HUES6 (cell line): ENCODE results near the gene CILP2.
A peak's percentile ranks its signal among the peaks of the same experiment; 100 is the strongest.

Experiments used
- H3K27ac ChIP-seq: 2 replicates; pipeline ENCODE4 v1.7.0; 2013; ENCODE audit warnings: low read depth, mild to moderate bottlenecking, low read length, inconsistent platforms
- H3K27me3 ChIP-seq: 2 replicates; pipeline ENCODE4 v1.6.1; 2013; ENCODE audit warnings: low read length; ENCODE audit not compliant: control insufficient read depth, insufficient read depth
- H3K36me3 ChIP-seq: 2 replicates; pipeline ENCODE4 v1.6.1; 2013; ENCODE audit warnings: low read length; ENCODE audit not compliant: control insufficient read depth, insufficient read depth
- H3K4me1 ChIP-seq: 2 replicates; pipeline ENCODE4 v1.6.1; 2013; ENCODE audit warnings: low read length; ENCODE audit not compliant: control insufficient read depth, insufficient read depth
- H3K4me3 ChIP-seq: 2 replicates; pipeline ENCODE4 v1.5.1; 2013; ENCODE audit warnings: low read depth, low read length
- H3K9ac ChIP-seq: one replicate; pipeline ENCODE4 v1.6.1; 2013; ENCODE audit warnings: mild to moderate bottlenecking, low read length
- H3K9me3 ChIP-seq: 2 replicates; pipeline ENCODE4 v1.6.1; 2013; ENCODE audit warnings: low read depth, low read length; ENCODE audit not compliant: control insufficient read depth, insufficient read depth

Gene CILP2

GRCh38 chr19:19532806-19533701 is 5.0 kb upstream of the CILP2 start:
- H3K4me1 ChIP-seq: peaks cover 7% of the 10 kb centered on the region; the same call in 1 of the 2 replicates
- no peak overlapping the region for H3K4me3 ChIP-seq
- peaks cover 13% of the 10 kb centered on the region for H3K27me3 ChIP-seq
- H3K36me3 ChIP-seq: peaks cover 4% of the 10 kb centered on the region
- H3K27ac ChIP-seq: no peak overlapping the region
- H3K9ac ChIP-seq: no peak overlapping the region
- no peaks in the 10 kb centered on the region for H3K9me3 ChIP-seq

GRCh38 chr19:19533841-19534240 is 4.2 kb upstream of the CILP2 start:
- no peak overlapping the region for H3K27ac ChIP-seq
- H3K4me1 ChIP-seq: peaks cover 7% of the 10 kb centered on the region; the same call in 1 of the 2 replicates

GRCh38 chr19:19534556-19535265 is 3.4 kb upstream of the CILP2 start:
- H3K4me3 ChIP-seq: no peak overlapping the region
- no peak overlapping the region for H3K9ac ChIP-seq
- no peak overlapping the region for H3K27ac ChIP-seq
- H3K4me1 ChIP-seq: peaks cover 10% of the 10 kb centered on the region; the same call in 1 of the 2 replicates
- peaks cover 30% of the 10 kb centered on the region for H3K27me3 ChIP-seq
- H3K36me3 ChIP-seq: no peaks in the 10 kb centered on the region; the same call in 1 of the 2 replicates
- no peaks in the 10 kb centered on the region for H3K9me3 ChIP-seq

More at GRCh38 chr19:19533841-19534240, 4.2 kb upstream of the CILP2 start:
- Histone ChIP-seq H3K36me3 (no peaks in the 10 kb centered on the region; the same call in none of the 2 replicates), H3K9ac (no peak overlapping the region), H3K27me3 (peaks cover 21% of the 10 kb centered on the region), H3K9me3 (no peaks in the 10 kb centered on the region), H3K4me3 (no peak overlapping the region)

DNA sequence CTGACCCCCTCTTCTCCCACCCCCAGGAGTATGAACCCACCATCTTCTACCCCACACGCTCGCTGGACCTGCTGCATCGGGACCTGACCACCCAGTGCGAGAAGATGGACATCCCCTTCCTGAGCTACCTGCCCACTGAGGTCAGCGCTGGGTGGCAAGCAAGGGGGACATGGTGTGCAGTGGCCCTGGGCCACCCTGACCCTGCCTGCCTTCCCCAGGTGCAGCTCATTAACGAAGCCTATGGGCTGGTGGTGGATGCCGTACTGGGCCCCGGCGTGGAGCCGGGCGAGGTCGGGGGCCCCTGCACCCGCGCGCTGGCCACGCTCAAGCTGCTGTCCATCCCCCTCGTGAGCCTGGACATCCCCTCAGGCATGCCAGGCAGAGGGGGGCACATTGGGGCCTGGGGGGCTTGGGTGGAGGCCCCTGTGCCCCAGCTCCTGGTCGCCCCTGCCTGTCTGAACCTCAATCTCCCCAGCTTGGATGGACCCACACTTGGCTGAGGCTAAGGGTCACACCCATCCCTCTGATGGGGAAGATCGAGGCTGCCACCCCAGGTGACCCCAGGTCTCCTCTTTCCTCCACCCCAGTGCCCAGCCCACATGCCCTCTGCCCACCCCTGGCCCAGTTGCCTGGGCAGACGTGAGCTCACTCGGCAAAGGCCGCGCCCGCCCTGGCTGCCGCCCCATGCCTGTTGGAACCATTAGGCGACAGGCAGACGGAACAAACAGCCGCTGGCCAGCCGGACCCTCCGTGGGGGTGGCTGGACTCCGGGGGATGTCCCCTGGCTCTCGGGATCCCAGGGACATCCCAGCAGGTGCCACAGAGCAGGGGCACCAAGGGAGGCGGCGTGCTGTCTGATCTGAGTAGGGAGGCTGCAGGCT is 2.5 kb upstream of the CILP2 start:
- H3K4me1 ChIP-seq: peaks cover 14% of the 10 kb centered on the region; the same call in 1 of the 2 replicates
- H3K27me3 ChIP-seq: peaks cover 37% of the 10 kb centered on the region
- no peak overlapping the region for H3K27ac ChIP-seq
- no peak overlapping the region for H3K9ac ChIP-seq
- H3K4me3 ChIP-seq: no peak overlapping the region
- no peaks in the 10 kb centered on the region; the same call in 1 of the 2 replicates for H3K36me3 ChIP-seq
- H3K9me3 ChIP-seq: no peaks in the 10 kb centered on the region

DNA sequence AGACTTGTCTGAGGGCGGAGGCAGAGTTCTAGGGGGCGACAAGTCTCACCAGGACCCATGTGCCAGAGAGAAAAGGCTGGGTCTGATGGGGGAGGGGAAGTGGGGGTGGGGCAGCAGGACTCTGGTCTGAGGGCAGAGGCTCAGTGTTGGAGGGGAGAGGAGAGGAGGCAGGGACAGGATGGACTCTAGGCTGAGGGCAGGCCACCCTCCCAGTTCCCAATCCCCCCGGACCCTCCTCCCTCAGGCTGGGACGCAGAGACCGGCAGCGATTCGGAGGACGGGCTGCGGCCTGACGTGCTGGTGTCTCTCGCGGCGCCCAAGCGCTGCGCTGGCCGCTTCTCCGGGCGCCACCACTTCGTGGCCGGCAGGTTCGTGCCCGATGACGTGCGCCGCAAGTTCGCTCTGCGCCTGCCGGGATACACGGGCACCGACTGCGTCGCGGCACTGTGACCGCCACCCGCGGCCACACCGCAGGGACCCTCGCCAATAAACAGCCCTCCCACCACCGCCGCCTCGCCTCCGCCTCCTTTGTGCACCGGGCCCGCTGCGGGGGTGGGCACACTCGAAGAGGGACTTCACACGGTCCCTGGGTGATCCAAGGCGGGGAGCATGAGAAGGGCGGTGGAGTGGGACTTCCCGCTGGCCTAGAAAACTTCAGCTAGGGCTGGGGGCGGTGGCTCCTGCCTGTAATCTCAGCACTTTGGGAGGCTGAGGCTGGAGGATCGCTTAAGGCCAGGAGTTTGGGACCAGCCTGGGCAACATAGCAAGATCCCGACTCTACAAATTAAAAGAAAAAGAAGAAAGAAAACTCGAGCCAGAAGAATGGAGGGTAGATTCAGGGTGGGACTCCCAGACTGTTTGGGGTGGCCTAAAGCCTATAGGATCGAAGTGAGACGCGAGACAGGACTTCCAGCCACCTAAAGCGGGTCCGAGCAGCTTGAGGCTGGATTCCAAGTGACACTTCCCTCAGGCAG is 703 bp upstream of the CILP2 start:
- Histone ChIP-seq H3K9me3 (no peaks in the 10 kb centered on the region), H3K27me3 (peaks cover 41% of the 10 kb centered on the region), H3K4me3 (peak overlapping the region; percentile 68), H3K9ac (no peak overlapping the region), H3K36me3 (no peaks in the 10 kb centered on the region; the same call in 1 of the 2 replicates), H3K4me1 (peaks cover 11% of the 10 kb centered on the region; the same call in 1 of the 2 replicates), H3K27ac (no peak overlapping the region)

GRCh38 chr19:19538785-19539166 is 711 bp downstream of the CILP2 start:
- no peak overlapping the region for H3K27ac ChIP-seq

GRCh38 chr19:19539698-19540063 is 1.6 kb downstream of the CILP2 start:
- H3K36me3 ChIP-seq: no peaks in the 10 kb centered on the region; the same call in 1 of the 2 replicates
- no peaks in the 10 kb centered on the region for H3K9me3 ChIP-seq
- H3K27me3 ChIP-seq: peaks cover 36% of the 10 kb centered on the region
- no peak overlapping the region for H3K9ac ChIP-seq
- H3K27ac ChIP-seq: no peak overlapping the region
- H3K4me1 ChIP-seq: peaks cover 8% of the 10 kb centered on the region; the same call in 1 of the 2 replicates
- H3K4me3 ChIP-seq: no peak overlapping the region

More at GRCh38 chr19:19538785-19539166, 711 bp downstream of the CILP2 start:
- no peak overlapping the region for H3K9ac ChIP-seq
- no peaks in the 10 kb centered on the region for H3K9me3 ChIP-seq
- H3K4me1 ChIP-seq: peaks cover 8% of the 10 kb centered on the region; the same call in 1 of the 2 replicates
- peak overlapping the region; percentile 68 for H3K4me3 ChIP-seq
- peaks cover 41% of the 10 kb centered on the region for H3K27me3 ChIP-seq
- H3K36me3 ChIP-seq: no peaks in the 10 kb centered on the region; the same call in 1 of the 2 replicates

GRCh38 chr19:19540064-19540714 is 2.1 kb downstream of the CILP2 start:
- Histone ChIP-seq H3K27me3 (peaks cover 36% of the 10 kb centered on the region), H3K27ac (no peak overlapping the region), H3K4me3 (peak overlapping the region; percentile 76), H3K9me3 (no peaks in the 10 kb centered on the region), H3K9ac (no peak overlapping the region), H3K36me3 (no peaks in the 10 kb centered on the region; the same call in 1 of the 2 replicates), H3K4me1 (peaks cover 8% of the 10 kb centered on the region; the same call in 1 of the 2 replicates)

GRCh38 chr19:19540715-19541515 is 2.9 kb downstream of the CILP2 start:
- Histone ChIP-seq H3K27me3 (peaks cover 36% of the 10 kb centered on the region), H3K4me3 (peak overlapping the region; percentile 76)

More at GRCh38 chr19:19540715-19541515, 2.9 kb downstream of the CILP2 start:
- H3K27ac ChIP-seq: no peak overlapping the region
- H3K9ac ChIP-seq: peak overlapping the region; percentile 42
- H3K9me3 ChIP-seq: no peaks in the 10 kb centered on the region
- peaks cover 8% of the 10 kb centered on the region; the same call in 1 of the 2 replicates for H3K4me1 ChIP-seq
- no peaks in the 10 kb centered on the region for H3K36me3 ChIP-seq
